ENCODE data around the gene SERPINB12.

The SERPINB12 gene

GRCh38 chr18:63567825-63568224 is 25.7 kb downstream of the SERPINB12 start:
- Mint-ChIP-seq H3K36me3 (ENCODE audit: low read depth) (no peaks in the 10 kb centered on the region), H3K4me3 (no peak overlapping the region)

GRCh38 chr18:63570721-63571120 is 28.6 kb downstream of the SERPINB12 start:
- no peak overlapping the region for H3K4me3 Mint-ChIP-seq
- no peak overlapping the region for H3K27ac Mint-ChIP-seq
- no peaks in the 10 kb centered on the region for H3K27me3 Mint-ChIP-seq (ENCODE audit: low read depth)
- peaks cover 9% of the 10 kb centered on the region for H3K4me1 Mint-ChIP-seq
- no peak for TF ChIP-seq CTCF (IDR thresholded peaks at IDR 0.05; ENCODE audit: unreplicated experiment in 3 of 3)
- H3K36me3 Mint-ChIP-seq (ENCODE audit: low read depth) = no peaks in the 10 kb centered on the region
- no peaks in the 10 kb centered on the region for H3K9me3 Mint-ChIP-seq

More at GRCh38 chr18:63567825-63568224, 25.7 kb downstream of the SERPINB12 start:
- Mint-ChIP-seq H3K4me1 (peaks cover 9% of the 10 kb centered on the region), H3K27me3 (ENCODE audit: low read depth) (no peaks in the 10 kb centered on the region), H3K9me3 (no peaks in the 10 kb centered on the region), H3K27ac (no peak overlapping the region)
- no peak for TF ChIP-seq CTCF (IDR thresholded peaks at IDR 0.05; ENCODE audit: unreplicated experiment in 3 of 3)

GRCh38 chr18:63575681-63576080 is 33.5 kb downstream of the SERPINB12 start:
- Mint-ChIP-seq H3K4me1 (peaks cover 6% of the 10 kb centered on the region), H3K36me3 (ENCODE audit: low read depth) (no peaks in the 10 kb centered on the region), H3K27ac (no peak overlapping the region), H3K4me3 (no peak overlapping the region), H3K27me3 (ENCODE audit: low read depth) (no peaks in the 10 kb centered on the region), H3K9me3 (no peaks in the 10 kb centered on the region)
- TF ChIP-seq CTCF (IDR thresholded peaks at IDR 0.05; ENCODE audit: unreplicated experiment in 3 of 3) = no peak

GRCh38 chr18:63578357-63578958 is 36.3 kb downstream of the SERPINB12 start:
- Mint-ChIP-seq H3K27ac (no peak overlapping the region), H3K36me3 (ENCODE audit: low read depth) (no peaks in the 10 kb centered on the region), H3K4me1 (no peaks in the 10 kb centered on the region), H3K27me3 (ENCODE audit: low read depth) (no peaks in the 10 kb centered on the region), H3K9me3 (no peaks in the 10 kb centered on the region), H3K4me3 (no peak overlapping the region)
- TF ChIP-seq CTCF (IDR thresholded peaks at IDR 0.05; ENCODE audit: unreplicated experiment in 3 of 3) = peak; percentile 59 to 84 (median 62)

GRCh38 chr18:63579616-63580015 is 37.4 kb downstream of the SERPINB12 start:
- Mint-ChIP-seq H3K9me3 (no peaks in the 10 kb centered on the region), H3K27ac (no peak overlapping the region), H3K27me3 (ENCODE audit: low read depth) (no peaks in the 10 kb centered on the region), H3K4me1 (no peaks in the 10 kb centered on the region), H3K4me3 (no peak overlapping the region), H3K36me3 (ENCODE audit: low read depth) (no peaks in the 10 kb centered on the region)
- no peak for TF ChIP-seq CTCF (IDR thresholded peaks at IDR 0.05; ENCODE audit: unreplicated experiment in 3 of 3)

- no peaks in the 10 kb centered on the region for H3K4me1 Mint-ChIP-seq
- no peaks in the 10 kb centered on the region for H3K9me3 Mint-ChIP-seq
- H3K27ac Mint-ChIP-seq = no peak overlapping the region
- no peaks in the 10 kb centered on the region for H3K36me3 Mint-ChIP-seq (ENCODE audit: low read depth)
- TF ChIP-seq CTCF (IDR thresholded peaks at IDR 0.05; ENCODE audit: unreplicated experiment in 3 of 3) = no peak
- no peak overlapping the region for H3K4me3 Mint-ChIP-seq
- H3K27me3 Mint-ChIP-seq (ENCODE audit: low read depth) = no peaks in the 10 kb centered on the region
Measured at GRCh38 chr18:63585988-63586387, 43.8 kb downstream of the SERPINB12 start.
